ENCODE measurements around the gene SARM1.
"Not testable (repeated sequence)": the region's sequence is repeated elsewhere in the genome, so short reads cannot be mapped to it uniquely, and the experiment has no call there.

SARM1 gene

DNA sequence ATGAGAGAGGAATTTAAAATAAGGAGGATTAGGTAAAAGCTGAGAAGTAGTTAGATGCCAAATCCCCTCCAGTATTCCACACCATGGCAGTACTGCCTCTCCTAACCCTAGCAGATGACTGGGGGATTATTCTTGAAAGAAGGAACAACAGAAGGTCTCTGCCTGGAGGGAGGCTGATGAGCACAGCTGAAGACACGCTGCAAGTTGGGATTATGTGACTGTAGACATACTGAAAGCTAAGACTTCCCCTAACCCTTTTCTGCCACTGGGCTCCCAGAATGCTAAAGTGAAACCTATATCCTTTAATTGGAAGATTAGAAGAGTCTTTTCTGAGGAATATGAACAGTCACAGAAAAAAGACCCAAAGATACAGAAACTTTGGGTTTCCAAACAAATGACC is 62.2 kb downstream of the SARM1 start:
- no peak for DNase-seq

- not testable (repeated sequence) for DNase-seq
Measured at GRCh38 chr17:28434326-28434725, 62.8 kb downstream of the SARM1 start.

DNA sequence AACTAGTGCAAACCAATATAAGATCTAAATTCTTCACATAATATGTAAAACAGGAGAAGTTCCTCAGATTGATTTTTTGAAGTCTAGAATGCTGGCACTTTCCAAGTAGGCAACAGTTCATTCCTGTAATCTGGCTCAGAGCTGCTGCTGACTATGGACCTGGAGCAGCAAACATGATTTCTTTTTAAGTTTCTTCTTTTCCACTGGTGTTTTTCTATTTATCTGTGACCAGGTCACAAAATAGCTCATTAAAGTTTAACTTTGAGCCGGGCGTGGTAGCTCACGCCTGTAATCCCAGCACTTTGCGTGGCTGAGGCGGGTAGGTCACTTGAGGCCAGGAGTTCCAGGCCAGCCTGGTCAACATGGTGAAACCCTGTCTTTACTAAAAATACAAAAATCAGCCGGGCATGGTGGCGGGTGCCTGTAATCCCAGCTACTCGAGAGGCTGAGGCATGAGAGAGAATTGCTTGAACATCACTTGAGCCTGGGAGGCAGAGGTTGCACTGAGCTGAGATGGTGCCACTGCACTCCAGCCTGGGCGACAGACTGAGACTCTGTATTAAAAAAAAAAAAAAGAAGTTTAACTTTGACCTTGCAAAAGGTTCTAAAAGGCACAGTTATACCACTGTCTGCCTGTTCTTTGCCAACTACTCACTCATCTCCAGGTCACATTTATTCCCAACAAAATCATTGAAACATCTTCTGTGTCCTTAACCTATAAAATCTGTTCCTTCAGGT is 72.6 kb downstream of the SARM1 start:
- no peak for DNase-seq

GRCh38 chr17:28446716-28447395 is 75.4 kb downstream of the SARM1 start:
- no peak for DNase-seq

DNA sequence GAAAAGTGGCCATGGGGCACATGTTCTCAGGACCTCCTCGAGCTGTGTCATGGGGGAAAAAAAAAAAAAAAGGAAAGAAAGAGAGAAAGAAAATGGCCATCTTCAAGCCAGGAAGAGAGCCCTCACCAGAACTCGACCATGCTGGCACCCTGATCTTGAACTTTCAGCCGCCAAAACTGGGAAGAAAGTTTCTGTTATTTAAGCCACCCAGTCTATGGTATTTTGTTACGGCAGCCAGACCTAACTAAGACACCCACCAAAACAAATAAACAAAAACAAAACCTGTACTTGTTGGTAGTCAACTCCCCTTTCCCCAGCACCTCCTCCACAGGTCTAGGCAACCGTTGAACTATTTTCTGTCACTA is 75.9 kb downstream of the SARM1 start:
- no peak for DNase-seq

GRCh38 chr17:28449859-28450258 is 78.4 kb downstream of the SARM1 start:
- DNase-seq: no peak
